Central memory CD8-positive, alpha-beta T cell (primary cell): ENCODE results near the gene GNAT2.
A peak's percentile ranks its signal among the peaks of the same experiment; 100 is the strongest.
"Not testable (repeated sequence)": the region's sequence is repeated elsewhere in the genome, so short reads cannot be mapped to it uniquely, and the experiment has no call there.

ENCODE experiments used
- ATAC-seq: fragments of 150-1000 bp; cut with Tn5 transposase; replicated peaks from 2 replicates; pipeline ENCODE4 v1.10.0; 2022; ENCODE audit warnings: mild to moderate bottlenecking, moderate FRiP score, moderate number of reproducible peaks; ENCODE audit not compliant: poor library complexity, severe bottlenecking; ENCODE audit errors: extremely low read depth
- DNase-seq, 2 donors: peaks; one replicate each; pipeline ENCODE4 v3.0.0; 2021; ENCODE audit warnings: low spot score in 2 of 2
- H3K27ac Mint-ChIP-seq: one replicate; pipeline ENCODE4 v1.8.0; 2022; ENCODE audit warnings: low read depth, mild to moderate bottlenecking, moderate library complexity, mixed read lengths
- H3K27me3 Mint-ChIP-seq: one replicate; pipeline ENCODE4 v1.8.0; 2022; ENCODE audit warnings: mixed read lengths
- H3K36me3 Mint-ChIP-seq: one replicate; pipeline ENCODE4 v1.8.0; 2022; ENCODE audit warnings: mild to moderate bottlenecking, moderate library complexity, mixed read lengths; ENCODE audit not compliant: insufficient read depth
- H3K4me1 Mint-ChIP-seq: one replicate; pipeline ENCODE4 v1.8.0; 2022; ENCODE audit warnings: mixed read lengths
- H3K4me3 Mint-ChIP-seq: one replicate; pipeline ENCODE4 v1.8.0; 2022; ENCODE audit warnings: mild to moderate bottlenecking, moderate library complexity, mixed read lengths
- H3K9me3 Mint-ChIP-seq: one replicate; pipeline ENCODE4 v1.8.0; 2022; ENCODE audit warnings: mixed read lengths

The GNAT2 gene

DNA sequence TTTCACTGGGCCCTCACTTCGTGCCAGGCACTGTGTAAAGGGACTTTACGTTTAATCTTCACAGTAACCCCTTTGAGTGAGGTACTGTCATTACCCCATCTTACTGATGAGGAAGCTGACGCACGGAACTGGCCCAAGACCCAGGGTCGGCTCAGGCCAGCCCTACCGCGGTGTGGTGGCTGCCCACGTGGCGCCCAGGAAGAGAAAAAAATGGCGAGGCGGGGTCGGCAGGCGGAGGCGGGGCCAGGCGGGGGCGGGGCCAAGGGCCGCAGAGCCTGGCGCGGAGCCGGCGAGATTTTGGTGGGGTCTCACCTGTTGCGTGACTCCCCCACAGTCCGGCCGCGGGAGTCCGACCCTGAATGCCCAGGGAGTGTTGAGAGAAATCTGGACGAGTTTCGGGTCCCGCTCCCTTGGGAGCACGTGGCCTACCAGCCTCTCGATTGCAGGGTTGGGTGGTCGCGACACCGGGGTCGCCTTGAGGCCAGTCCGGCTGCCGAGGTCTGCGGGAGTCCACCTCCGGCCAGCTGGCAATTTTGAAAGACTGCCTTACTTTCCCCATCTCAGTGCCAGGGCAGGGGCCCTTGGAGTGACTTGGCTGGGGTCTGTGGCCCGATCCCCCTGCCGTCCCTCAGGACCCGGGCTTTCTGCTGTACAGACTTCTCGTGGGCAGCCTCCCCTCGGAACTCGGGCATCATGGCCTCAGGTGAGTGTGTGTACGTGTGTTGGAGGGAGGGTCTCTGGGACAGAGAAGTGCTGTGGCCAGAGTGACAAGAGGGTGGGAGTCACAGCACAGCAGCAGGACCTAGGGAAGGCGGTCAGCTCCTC is at the start of gene GNAT2, which contains the start of gene AMPD2:
GNAT2 (minus strand) TSS at position 41 of the 825 bp plus-strand sequence. CDS start 6,746 bp downstream, outside the sequence.
AMPD2 (plus strand) TSS at position 262 of the 825 bp plus-strand sequence. CDS start 1,339 bp downstream, outside the sequence.
- ATAC-seq = peak; percentile 21
- Mint-ChIP-seq H3K36me3 (peaks cover 12% of the 10 kb centered on the region), H3K27ac (peak within 1 kb of the TSS; percentile 99), H3K27me3 (no peaks in the 10 kb centered on the region), H3K4me1 (peaks cover 57% of the 10 kb centered on the region), H3K9me3 (no peaks in the 10 kb centered on the region), H3K4me3 (peak within 1 kb of the TSS; percentile 97)
- DNase-seq = peak; percentile 51 to 52

DNA sequence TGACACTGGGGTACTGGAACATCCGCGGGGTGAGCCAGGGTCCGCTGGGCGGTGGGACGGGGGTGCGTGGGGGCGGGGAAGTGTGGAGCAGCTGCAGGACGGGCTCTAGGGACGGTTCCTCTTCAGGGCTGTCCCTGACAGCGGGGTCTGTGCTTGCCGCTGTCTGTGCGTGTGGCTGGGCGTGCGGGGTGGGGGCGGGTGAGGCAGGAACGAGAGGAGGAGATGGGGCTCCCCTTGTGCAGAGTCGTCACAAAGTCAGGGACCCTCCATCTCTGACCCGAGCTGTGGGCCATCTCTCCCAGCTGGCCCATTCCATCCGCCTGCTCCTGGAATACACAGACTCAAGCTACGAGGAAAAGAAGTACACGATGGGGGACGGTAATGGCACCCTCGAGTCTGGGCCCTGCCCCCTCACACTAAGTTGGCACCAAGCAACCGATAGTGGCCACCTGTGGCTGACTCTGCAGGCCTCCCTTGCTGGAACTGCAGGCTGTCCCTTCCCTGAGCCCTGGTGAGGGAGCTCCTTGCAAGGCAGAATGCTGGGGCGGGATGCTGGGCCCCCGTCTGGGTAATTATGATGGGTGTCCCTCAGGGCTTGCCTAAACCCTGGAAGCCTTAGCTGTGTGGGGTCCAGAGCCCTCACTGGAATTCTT is 48.8 kb upstream of the GNAT2 start:
- no peaks in the 10 kb centered on the region for H3K9me3 Mint-ChIP-seq
- H3K27me3 Mint-ChIP-seq = no peaks in the 10 kb centered on the region
- DNase-seq (peak in 1 of 2 donors; percentile 5), ATAC-seq (peak; percentile 37)
- no peak overlapping the region for H3K27ac Mint-ChIP-seq
- no peaks in the 10 kb centered on the region for H3K36me3 Mint-ChIP-seq
- peak overlapping the region; percentile 43 for H3K4me3 Mint-ChIP-seq
- H3K4me1 Mint-ChIP-seq = no peaks in the 10 kb centered on the region

DNA sequence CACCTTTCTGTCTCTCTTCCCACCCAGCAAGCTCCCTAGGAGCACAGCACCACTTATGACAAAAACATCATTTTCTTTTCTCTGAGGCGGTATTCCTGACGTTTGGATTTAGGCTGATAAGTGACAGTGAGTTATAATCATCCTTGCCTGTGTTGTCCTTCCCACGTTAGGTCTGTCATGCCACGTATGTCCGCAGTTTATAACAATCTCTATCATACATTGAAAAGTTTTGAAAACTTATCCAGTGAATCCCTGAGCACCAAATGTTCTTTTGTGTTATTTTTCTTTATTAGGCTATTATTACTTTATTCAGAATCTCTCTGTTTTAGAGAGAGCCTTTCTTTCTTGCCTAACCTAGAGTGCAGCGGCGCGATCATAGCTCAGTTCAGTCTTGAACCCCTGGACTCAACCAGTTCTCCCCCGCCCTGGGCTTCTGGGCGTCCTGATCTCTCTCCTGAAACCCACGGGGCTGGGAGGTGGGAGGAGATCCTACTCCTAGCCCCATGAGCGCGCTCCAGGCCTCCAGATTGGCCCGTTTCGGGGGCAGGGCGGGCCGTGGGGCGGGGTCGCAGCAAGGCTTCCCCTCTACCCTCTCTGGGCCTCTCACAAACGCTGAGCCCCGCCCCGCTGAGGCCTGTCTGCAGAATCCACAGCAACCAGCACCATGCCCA is 48.2 kb upstream of the GNAT2 start, which contains the start of gene GSTM2:
GSTM2 (plus strand) TSS at position 606 of the 671 bp plus-strand sequence; CDS start at position 665, 59 bp downstream.
- H3K4me3 Mint-ChIP-seq = peak within 1 kb of the TSS; percentile 43
- DNase-seq (peak in 1 of 2 donors; percentile 15), ATAC-seq (peak; percentile 84)
- no peaks in the 10 kb centered on the region for H3K27me3 Mint-ChIP-seq
- no peaks in the 10 kb centered on the region for H3K9me3 Mint-ChIP-seq
- no peak within 1 kb of the TSS for H3K27ac Mint-ChIP-seq
- no peaks in the 10 kb centered on the region for H3K36me3 Mint-ChIP-seq
- H3K4me1 Mint-ChIP-seq = no peaks in the 10 kb centered on the region

DNA sequence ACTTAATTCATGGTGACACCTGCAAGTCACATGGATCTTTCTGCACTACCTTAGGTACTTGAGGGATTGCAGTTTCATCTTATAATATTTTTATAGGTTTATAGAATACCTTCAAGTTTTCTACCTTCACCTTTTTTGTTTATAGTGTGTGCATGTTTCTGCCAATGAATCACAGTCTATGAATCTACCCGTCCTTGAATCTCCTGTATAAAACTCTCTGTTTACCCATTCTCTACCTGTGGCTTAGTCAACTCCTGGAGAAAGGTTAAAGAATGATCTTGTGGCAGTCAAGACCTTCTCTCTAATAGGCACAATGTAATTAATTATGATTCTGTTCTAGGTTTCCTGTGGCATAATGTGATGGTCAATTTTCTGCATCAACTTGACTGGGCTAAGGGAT is 45.3 kb upstream of the GNAT2 start:
- H3K27ac Mint-ChIP-seq = no peak overlapping the region
- no peak for DNase-seq
- no peak overlapping the region for H3K4me3 Mint-ChIP-seq
- H3K36me3 Mint-ChIP-seq = no peaks in the 10 kb centered on the region
- no peak for ATAC-seq
- H3K27me3 Mint-ChIP-seq = no peaks in the 10 kb centered on the region
- no peaks in the 10 kb centered on the region for H3K9me3 Mint-ChIP-seq
- H3K4me1 Mint-ChIP-seq = no peaks in the 10 kb centered on the region

DNA sequence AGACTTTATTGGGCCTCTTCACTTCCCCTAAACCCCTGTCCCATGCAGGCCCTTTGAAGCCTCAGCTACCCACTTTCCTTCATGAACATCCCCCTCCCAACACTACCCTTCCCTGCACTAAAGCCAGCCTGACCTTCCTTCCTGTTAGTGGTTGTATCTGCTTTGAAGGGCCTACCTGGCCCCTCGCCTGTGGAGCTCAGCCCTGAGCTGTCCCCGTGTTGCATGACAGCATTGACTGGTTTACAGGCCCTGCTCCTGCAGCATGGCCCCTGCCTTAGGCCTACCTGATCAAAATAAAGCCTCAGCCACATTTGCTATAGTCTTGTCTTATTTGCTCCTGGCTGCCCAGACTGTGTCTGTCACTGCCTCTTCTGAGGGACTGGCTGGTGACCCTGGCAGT is 42.0 kb upstream of the GNAT2 start:
- peaks cover 2% of the 10 kb centered on the region for H3K36me3 Mint-ChIP-seq
- ATAC-seq = no peak
- H3K4me3 Mint-ChIP-seq = no peak overlapping the region
- H3K27me3 Mint-ChIP-seq = no peaks in the 10 kb centered on the region
- no peak for DNase-seq
- peaks cover 2% of the 10 kb centered on the region for H3K4me1 Mint-ChIP-seq
- no peak overlapping the region for H3K27ac Mint-ChIP-seq
- H3K9me3 Mint-ChIP-seq = no peaks in the 10 kb centered on the region

DNA sequence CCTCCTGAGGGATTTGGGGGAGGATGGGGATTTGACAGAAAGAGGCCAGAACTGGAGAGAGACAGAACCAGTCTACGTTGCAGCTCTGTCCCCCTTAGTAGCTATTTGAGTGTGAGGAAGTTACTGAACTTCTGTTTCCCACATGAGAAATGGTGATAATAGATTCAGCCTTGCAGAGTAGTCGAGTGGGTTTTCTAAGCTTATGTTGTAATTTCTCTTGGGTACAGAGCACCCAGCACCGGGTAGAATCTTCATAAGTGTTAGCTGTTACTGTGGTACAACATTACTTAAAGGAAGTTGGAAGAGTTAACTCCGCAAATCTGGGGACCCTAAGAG is 41.2 kb upstream of the GNAT2 start:
- not testable (repeated sequence) for H3K4me3 Mint-ChIP-seq, H3K36me3 Mint-ChIP-seq, H3K9me3 Mint-ChIP-seq, H3K27me3 Mint-ChIP-seq, ATAC-seq, DNase-seq, H3K4me1 Mint-ChIP-seq, H3K27ac Mint-ChIP-seq

DNA sequence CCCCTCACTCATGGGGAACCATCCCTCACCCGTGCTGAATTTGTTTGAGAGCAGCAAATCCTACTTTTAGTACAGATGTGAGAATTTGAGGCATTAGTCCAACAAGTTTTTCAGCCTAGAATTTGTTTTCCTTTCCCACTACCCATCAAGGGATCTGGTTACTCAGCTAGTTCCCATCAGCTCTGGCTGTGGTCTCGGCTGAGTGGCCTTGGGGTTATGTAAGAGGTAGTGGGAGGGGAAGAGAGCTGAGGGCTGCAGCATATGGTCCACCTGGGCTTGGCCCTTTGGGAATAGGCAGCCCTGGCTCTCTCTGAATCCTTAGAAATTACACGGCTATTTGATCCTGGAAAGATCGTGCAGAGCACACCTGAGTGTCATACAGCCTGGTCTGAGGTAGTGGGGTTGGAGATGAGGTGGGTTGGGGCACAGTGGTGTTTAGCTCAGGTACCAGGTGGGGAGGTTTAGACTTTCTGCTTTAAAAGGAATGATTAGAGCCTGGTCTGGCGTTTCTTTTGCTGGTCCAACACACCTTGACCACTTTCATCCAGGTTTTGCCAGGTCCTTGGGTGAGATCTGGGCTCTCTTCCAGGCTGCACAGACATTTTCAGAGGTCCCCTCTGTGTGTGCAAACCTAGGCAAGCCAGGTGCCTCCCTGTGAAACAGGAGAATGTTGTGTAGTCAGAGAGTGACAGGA is 40.7 kb upstream of the GNAT2 start:
- Mint-ChIP-seq H3K4me3 (no peak overlapping the region), H3K27me3 (no peaks in the 10 kb centered on the region), H3K27ac (no peak overlapping the region), H3K4me1 (peaks cover 11% of the 10 kb centered on the region), H3K9me3 (no peaks in the 10 kb centered on the region), H3K36me3 (peaks cover 8% of the 10 kb centered on the region)
- no peak for DNase-seq
- ATAC-seq = no peak

DNA sequence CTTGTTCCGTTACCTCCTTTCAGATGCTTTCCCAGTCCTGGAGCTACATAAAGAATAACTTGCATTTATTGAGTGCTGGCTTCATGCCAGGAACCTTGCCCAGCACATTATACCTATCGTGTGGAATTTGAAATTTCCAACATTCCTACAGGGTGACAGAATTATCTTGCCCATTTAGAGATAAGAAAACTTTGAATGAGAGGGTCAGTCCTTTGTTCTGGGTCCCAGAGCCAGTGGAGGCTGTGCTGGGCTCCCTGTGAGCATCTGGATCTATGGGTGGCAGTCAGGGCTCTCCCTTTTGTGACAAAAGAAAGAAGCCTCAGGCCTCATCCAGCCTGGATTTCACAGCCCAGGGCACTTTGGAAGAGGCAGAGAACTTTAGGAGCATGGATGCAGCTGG is 39.7 kb upstream of the GNAT2 start:
- H3K4me1 Mint-ChIP-seq = peaks cover 11% of the 10 kb centered on the region
- peaks cover 8% of the 10 kb centered on the region for H3K36me3 Mint-ChIP-seq
- H3K4me3 Mint-ChIP-seq = no peak overlapping the region
- ATAC-seq = no peak
- no peaks in the 10 kb centered on the region for H3K9me3 Mint-ChIP-seq
- peak in 1 of 2 donors; percentile 2 for DNase-seq
- no peak overlapping the region for H3K27ac Mint-ChIP-seq
- H3K27me3 Mint-ChIP-seq = no peaks in the 10 kb centered on the region

DNA sequence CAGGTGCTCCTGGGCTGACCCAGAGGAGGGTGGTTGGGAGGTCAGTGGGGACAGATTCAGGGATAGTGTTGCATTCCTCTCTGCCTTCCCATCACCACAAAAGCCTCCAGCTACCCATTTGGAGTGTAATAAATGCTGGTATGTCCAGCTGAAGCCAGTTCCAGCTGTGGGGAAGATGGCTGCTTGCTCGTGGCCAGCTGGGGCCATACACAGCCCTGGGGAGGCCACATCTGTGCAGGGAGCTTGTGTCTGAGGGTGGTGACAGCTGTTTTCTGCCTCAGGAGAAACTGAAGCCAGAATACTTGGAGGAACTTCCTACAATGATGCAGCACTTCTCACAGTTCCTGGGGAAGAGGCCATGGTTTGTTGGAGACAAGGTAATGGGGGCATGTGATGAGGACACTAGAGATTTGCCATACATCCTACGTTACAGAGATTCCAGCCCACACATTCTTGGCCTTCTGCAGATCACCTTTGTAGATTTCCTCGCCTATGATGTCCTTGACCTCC is 39.2 kb upstream of the GNAT2 start:
- H3K27ac Mint-ChIP-seq = no peak overlapping the region
- peaks cover 11% of the 10 kb centered on the region for H3K4me1 Mint-ChIP-seq
- ATAC-seq (no peak), DNase-seq (no peak)
- H3K4me3 Mint-ChIP-seq = no peak overlapping the region
- H3K36me3 Mint-ChIP-seq = peaks cover 8% of the 10 kb centered on the region
- no peaks in the 10 kb centered on the region for H3K9me3 Mint-ChIP-seq
- no peaks in the 10 kb centered on the region for H3K27me3 Mint-ChIP-seq

DNA sequence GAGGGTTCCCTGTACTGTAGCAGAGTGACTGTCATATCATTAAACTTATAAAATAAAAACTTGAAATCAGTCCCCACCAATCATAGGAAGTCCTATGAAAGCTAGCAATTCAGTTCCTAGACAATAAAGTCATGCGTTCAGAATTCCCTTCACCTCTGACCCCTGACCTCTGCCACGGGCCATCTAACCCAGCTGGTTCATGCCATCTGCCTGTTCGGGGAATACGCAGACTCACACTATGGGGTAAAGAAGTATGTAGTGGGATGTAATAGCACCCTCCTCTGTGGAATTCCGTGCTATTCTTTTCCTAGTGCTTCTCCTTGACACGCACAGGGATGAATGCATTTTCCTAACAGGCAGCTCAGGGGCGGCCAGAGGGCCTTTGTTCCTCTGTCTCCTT is 38.6 kb upstream of the GNAT2 start:
- H3K4me1 Mint-ChIP-seq = peaks cover 11% of the 10 kb centered on the region
- no peak for DNase-seq
- ATAC-seq = no peak
- H3K36me3 Mint-ChIP-seq = peaks cover 8% of the 10 kb centered on the region
- H3K4me3 Mint-ChIP-seq = no peak overlapping the region
- H3K9me3 Mint-ChIP-seq = no peaks in the 10 kb centered on the region
- H3K27ac Mint-ChIP-seq = no peak overlapping the region
- H3K27me3 Mint-ChIP-seq = no peaks in the 10 kb centered on the region

DNA sequence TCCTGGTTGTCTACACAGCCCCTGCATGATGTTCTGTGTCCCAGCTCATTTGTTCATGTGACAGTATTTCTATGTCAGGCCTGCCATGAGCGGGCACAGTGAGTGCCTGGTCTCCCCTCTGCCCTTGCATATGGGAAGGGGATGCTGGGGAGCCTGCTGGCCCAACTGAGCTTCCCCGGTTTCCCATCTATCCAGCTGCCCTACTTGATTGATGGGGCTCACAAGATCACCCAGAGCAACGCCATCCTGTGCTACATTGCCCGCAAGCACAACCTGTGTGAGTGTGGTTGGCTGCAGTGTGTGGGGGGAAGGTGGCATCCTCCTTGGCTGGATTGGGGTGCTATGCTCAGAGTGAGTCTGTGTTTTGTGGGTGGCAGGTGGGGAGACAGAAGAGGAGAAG is 38.0 kb upstream of the GNAT2 start:
- Mint-ChIP-seq H3K4me3 (peak overlapping the region; percentile 93), H3K27ac (no peak overlapping the region), H3K36me3 (peaks cover 8% of the 10 kb centered on the region), H3K4me1 (peaks cover 11% of the 10 kb centered on the region), H3K9me3 (no peaks in the 10 kb centered on the region), H3K27me3 (no peaks in the 10 kb centered on the region)
- ATAC-seq (no peak), DNase-seq (no peak)
